ENCODE measurements around the gene PITPNM3.

Gene PITPNM3

GRCh38 chr17:6461792-6462524 is 94.4 kb downstream of the PITPNM3 start:
- no peak for TF ChIP-seq CTCF (IDR thresholded peaks at IDR 0.05; ENCODE audit: borderline replicate concordance, control extremely low read depth, extremely low read depth, insufficient read depth, missing control alignments)

GRCh38 chr17:6461246-6461645 is 95.1 kb downstream of the PITPNM3 start:
- DNase-seq (ENCODE audit: low spot score) = no peak
- TF ChIP-seq CTCF (IDR thresholded peaks at IDR 0.05; ENCODE audit: borderline replicate concordance, control extremely low read depth, extremely low read depth, insufficient read depth, missing control alignments) = no peak
- in situ Hi-C loops (cut with MboI; ENCODE audit: low sequenced_read_pairs, unreplicated experiment) = no loop called here

More at GRCh38 chr17:6461792-6462524, 94.4 kb downstream of the PITPNM3 start:
- DNase-seq (ENCODE audit: low spot score) = no peak
- in situ Hi-C loops (cut with MboI; ENCODE audit: low sequenced_read_pairs, unreplicated experiment) = no loop called here

GRCh38 chr17:6460531-6461161 is 95.7 kb downstream of the PITPNM3 start:
- no peak for DNase-seq (ENCODE audit: low spot score)
- in situ Hi-C loops (cut with MboI; ENCODE audit: low sequenced_read_pairs, unreplicated experiment) = no loop called here
- no peak for TF ChIP-seq CTCF (IDR thresholded peaks at IDR 0.05; ENCODE audit: borderline replicate concordance, control extremely low read depth, extremely low read depth, insufficient read depth, missing control alignments)

- no peak for TF ChIP-seq CTCF (IDR thresholded peaks at IDR 0.05; ENCODE audit: borderline replicate concordance, control extremely low read depth, extremely low read depth, insufficient read depth, missing control alignments)
- DNase-seq (ENCODE audit: low spot score) = no peak
- in situ Hi-C loops (cut with MboI; ENCODE audit: low sequenced_read_pairs, unreplicated experiment) = no loop called here
These were observed 97.8 kb downstream of the PITPNM3 start for GRCh38 chr17:6458460-6458950.

GRCh38 chr17:6457688-6458459 is 98.5 kb downstream of the PITPNM3 start:
- no peak for DNase-seq (ENCODE audit: low spot score)
- no peak for TF ChIP-seq CTCF (IDR thresholded peaks at IDR 0.05; ENCODE audit: borderline replicate concordance, control extremely low read depth, extremely low read depth, insufficient read depth, missing control alignments)
- in situ Hi-C loops (cut with MboI; ENCODE audit: low sequenced_read_pairs, unreplicated experiment) = no loop called here

GRCh38 chr17:6456914-6457687 is 99.3 kb downstream of the PITPNM3 start:
- no peak for TF ChIP-seq CTCF (IDR thresholded peaks at IDR 0.05; ENCODE audit: borderline replicate concordance, control extremely low read depth, extremely low read depth, insufficient read depth, missing control alignments)
- in situ Hi-C loops (cut with MboI; ENCODE audit: low sequenced_read_pairs, unreplicated experiment) = no loop called here
- no peak for DNase-seq (ENCODE audit: low spot score)
